Jurkat, Clone E6-1 (cell line): ENCODE measurements around the gene ATE1.
"Not testable (repeated sequence)": the region's sequence is repeated elsewhere in the genome, so short reads cannot be mapped to it uniquely, and the experiment has no call there.

Experiments used
- DNase-seq: peaks from one replicate; pipeline ENCODE4 v3.0.0-alpha.2; 2011; ENCODE audit warnings: low read depth, low spot score
- H3K4me3 ChIP-seq: 2 replicates; pipeline ENCODE4 v1.5.1; 2011; ENCODE audit warnings: mild to moderate bottlenecking, low read length, control low read depth, moderate library complexity

ATE1 gene

DNA sequence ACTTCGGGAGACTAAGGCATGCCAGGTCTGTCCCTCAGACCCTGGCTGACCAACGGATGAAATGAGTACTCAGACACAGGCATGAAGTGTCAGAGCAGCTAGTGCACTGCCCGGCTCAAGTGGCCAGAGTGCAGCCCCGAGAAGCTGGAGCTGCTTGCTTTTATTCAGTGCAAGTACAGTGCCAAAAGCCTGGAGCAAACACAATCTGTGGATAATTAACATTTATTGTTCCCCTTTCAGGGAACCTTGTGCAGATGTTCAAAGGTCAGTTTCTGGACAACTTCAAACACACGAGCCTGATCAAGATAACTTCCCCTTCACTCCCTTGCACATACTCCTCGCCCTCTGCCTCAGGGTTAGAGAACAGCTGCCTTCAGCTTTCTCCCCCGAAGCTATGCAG, 7.9 kb upstream of the ATE1 start:
- no peak overlapping the region for H3K4me3 ChIP-seq
- no peak for DNase-seq

DNA sequence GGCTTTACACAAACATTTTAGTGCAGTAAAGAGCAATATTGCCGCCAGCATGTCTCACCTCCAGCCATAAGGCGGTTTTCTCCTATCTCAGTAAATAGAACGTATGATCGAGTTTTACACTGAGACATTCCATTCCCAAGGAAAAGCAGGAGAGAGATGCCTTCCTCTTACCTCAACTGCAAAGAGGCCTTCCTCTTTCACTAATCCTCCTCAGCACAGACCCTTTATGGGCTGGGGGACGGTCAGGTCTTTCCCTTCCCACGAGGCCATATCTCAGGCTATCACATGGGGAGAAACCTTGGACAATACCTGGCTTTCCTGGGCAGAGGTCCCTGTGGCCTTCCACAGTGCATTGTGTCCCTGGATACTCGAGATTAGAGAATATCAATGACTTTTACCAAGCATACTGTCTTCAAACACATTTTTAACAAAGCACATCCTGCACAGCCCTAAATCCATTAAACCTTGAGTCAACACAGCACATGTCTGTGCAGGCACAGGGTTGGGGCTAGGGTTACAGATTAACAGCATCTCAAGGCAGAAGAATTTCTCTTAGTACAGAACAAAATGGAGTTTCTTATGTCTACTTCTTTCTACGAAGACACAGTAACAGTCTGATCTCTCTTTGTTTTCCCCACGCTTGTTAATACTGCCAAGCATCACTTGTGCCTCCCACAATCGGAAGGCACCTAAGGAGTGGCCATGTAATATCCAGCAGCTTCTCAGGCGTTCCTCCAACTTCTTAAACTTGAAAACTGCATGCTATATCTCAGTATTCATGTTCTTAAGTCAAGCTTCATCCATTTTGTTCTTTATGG, 2.6 kb upstream of the ATE1 start:
- not testable (repeated sequence) for DNase-seq

DNA sequence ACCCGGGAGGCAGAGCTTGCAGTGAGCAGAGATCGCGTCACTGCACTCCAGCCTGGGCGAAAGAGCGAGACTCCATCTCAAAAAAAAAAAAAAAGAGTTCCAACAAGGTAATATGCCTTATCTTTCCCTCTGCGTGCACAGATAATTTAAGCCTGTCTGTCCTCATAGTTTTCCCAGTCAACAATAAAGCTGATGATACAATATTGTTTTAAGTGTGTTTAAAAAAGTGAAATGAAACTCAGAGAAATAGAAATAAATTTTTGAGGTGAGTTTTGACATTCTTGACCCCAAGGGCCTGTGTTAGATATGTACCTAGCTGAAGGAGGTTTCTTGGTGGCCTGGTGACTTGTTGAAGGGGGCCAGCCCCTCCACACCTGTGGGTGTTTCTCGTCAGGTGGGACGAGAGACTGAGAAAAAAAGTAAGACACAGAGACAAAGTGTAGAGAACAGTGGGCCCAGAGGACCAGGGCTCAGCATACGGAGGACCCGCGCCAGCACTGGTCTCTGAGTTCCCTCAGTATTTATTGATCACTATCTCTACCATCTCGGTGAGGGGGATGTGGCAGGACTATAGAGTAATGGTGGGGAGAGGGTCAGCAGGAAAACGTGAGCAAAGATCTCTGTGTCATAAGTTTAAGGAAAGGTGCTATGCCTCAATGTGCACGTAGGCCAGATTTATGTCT, 1.9 kb upstream of the ATE1 start:
- not testable (repeated sequence) for DNase-seq, H3K4me3 ChIP-seq

More for the DNA sequence above, 2.6 kb upstream of the ATE1 start:
- not testable (repeated sequence) for H3K4me3 ChIP-seq

DNA sequence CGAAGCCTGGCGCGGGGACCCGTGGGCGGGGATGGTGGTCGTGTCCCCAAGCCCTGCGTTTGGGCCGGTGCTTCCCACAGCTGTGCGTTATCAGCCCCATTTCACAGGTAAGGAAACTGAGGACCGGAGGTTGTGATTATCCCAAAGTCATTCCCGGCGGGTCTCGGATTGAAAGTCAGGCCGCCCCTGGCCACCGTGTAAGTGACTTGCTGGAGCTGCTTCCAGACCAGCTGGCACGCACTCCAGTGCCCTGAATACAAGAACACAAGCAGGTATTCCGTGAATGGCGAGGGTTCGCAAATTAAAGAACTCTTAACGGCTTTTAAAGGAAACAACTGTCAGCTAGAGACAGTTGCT, 675 bp upstream of the ATE1 start:
- peak overlapping the region; percentile 87 for H3K4me3 ChIP-seq
- no peak for DNase-seq

DNA sequence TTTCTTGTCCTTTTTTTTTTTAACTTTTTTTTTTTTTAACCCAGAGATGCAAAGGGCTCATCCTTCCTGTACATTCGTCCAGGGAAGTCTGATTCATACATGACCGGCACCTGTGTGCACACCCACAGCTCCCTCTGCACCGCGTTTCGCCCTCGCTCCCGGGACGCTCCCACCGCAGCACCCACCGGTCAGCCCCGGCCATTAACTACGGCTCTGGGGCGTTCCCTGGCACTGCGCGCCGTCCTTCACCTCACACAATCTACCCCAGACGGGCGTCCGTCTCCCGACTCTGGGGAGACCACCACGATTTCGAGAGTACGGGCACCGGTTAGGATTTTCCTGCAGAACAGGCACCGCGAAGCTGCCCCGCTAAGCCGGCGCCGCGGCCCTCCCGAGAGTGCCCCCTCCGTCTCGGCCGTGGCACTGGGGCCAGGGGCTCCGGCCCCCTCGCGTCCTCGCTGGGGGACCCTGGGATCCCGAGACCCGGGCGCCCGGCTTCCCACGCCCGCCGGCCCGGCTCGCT, 452 bp downstream of the ATE1 start:
- no peak for DNase-seq

DNA sequence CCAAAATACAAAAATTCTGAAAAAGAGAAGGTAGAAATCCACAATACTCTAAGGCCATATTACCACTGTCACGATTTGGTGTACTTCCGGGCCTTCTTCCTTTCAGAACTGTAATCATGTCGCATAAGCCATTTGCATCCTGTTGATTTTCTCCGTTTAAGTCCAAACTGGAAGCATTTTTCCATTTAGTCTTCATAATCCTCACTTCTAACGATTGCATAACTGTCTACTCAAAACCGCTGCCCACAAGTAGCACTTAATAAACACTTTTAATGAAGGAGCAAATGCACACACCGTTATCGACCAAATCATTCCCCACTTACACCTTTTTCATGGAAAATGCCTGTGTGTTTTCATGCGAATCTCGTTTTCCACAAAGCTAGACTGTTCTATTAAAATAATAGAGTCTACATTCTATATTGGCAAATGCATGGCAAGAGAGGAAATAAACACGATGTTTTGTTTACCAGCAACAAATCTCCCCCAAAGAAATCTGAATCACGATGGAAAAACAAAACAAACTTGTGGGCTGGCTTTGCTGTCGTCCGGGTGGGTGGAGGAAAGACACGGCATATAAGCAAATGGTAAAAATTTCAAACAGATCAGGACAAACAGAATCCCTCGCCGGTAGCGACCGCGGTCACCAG, 1.0 kb downstream of the ATE1 start:
- no peak for DNase-seq
- peak overlapping the region; percentile 87 for H3K4me3 ChIP-seq

More for the DNA sequence above, 452 bp downstream of the ATE1 start:
- H3K4me3 ChIP-seq = peak overlapping the region; percentile 87

DNA sequence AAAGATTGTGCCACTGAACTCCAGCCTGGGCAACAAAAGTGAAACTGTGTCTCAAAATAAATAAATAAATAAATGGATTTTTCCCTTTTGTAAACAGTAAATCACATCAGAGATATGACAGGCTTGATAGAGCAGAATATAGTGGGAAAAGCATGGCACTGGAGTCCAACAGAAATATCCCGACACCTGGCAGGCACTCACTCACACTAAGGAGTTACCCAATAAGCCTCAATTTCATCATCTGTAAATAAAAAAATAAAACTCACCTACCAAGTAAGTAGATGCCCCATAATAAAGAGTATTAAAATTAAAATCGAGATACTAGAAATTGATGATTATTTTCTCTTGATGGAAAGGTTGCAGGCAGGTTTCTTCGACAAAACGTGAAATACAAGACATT, 1.7 kb downstream of the ATE1 start:
- no peak for DNase-seq
- H3K4me3 ChIP-seq = no peak overlapping the region

DNA sequence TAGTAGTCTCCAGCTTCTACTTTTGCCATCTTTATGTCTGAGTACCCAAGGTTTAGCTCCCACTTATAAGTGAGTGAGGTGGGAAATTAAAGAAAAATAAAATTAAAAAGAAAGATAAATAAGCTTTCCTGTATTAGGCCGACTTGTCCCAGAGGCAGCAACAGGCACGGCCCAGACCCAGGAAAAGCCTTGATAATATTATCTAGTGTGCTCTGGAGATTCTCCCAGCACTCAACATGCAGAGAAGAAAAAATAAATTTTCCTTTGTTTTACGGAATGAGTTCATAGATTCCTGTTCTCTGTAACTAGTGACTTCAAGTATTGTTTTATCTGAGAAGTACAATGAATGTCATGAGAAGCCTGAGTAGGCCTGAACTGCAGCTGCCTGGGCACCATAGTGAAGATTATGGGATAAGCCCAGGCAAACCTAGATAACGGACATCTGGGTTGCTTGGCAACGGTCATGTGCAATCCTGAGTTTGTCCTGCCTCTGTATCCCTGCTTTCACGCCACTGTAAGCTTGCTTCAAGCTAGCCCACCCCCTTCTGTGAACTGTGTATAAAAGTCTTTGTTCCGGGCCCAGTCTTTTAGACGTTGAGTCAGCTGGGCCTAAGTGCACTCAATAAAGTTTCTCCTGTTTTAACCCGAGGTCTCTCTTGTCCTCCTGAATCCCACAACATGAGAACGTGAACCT, 6.4 kb downstream of the ATE1 start:
- no peak for DNase-seq
- no peak overlapping the region for H3K4me3 ChIP-seq

DNA sequence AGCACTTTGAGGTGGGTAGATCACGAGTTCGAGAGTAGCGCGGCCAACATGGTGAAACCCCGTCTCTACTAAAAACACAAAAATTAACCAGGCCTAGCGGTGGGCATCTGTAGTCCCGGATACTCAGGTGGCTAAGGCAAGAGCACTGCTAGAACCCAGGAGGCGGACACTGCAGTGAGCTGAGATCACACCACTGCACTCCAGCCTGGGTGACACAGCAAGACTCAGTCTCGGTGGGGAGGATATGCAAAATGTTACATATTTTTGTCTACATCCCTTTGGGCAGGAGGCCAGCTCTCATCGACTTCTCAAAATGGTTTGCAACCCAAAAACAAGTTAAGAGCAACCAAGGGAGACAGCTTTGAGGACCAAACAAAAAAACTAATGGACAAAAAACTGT, 8.2 kb downstream of the ATE1 start:
- DNase-seq = no peak
- no peak overlapping the region for H3K4me3 ChIP-seq

DNA sequence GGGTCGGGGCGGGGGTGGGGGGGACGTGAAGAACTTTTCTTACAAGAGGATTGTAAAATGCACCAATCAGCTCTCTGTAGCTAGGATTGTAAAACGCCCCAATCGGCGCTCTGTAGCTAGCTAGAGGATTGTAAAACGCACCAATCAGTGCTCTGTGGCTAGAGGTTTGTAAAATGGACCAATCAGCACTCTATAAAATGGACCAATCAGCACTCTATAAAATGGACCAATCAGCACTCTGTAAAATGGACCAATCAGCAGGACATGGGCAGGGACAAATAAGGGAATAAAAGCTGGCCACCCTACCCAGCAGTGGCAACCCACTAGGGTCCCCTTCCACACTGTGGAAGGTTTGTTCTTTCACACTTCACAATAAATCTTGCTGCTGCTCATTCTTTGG, 9.0 kb downstream of the ATE1 start:
- not testable (repeated sequence) for H3K4me3 ChIP-seq

DNA sequence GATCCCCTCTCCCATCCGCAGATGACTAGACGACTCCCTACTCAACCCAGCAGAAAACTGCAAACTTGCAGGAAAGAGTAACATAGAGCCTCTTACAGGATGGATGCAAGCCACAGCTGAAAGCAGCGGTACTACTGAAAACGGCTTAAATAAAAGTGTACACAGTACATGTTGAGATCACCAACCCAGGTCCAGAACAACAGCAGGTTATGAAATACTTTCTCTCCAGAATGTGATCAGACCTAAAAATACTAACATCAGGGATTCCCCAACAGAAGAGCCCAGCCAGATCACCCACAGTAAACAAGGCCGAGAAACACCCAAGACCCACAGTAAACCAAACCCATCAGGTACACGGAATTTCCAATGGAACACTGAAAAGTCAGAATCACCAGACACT, 13.2 kb downstream of the ATE1 start:
- no peak for DNase-seq
- H3K4me3 ChIP-seq = no peak overlapping the region

More for the DNA sequence above, 9.0 kb downstream of the ATE1 start:
- not testable (repeated sequence) for DNase-seq

DNA sequence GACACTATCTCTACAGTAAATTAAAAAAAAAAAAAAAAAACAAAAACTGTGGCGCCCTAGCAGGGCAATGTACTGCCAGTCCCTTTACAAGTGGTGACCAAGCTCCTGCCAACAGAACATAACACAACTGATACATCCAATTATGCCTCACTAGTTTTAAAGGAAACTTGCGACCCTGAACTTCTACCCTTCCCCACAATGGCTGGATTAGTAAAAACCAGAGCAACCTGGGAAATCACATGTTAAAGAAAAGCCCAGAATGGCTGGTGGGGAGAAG, 16.5 kb downstream of the ATE1 start:
- H3K4me3 ChIP-seq = no peak overlapping the region
- DNase-seq = no peak

DNA sequence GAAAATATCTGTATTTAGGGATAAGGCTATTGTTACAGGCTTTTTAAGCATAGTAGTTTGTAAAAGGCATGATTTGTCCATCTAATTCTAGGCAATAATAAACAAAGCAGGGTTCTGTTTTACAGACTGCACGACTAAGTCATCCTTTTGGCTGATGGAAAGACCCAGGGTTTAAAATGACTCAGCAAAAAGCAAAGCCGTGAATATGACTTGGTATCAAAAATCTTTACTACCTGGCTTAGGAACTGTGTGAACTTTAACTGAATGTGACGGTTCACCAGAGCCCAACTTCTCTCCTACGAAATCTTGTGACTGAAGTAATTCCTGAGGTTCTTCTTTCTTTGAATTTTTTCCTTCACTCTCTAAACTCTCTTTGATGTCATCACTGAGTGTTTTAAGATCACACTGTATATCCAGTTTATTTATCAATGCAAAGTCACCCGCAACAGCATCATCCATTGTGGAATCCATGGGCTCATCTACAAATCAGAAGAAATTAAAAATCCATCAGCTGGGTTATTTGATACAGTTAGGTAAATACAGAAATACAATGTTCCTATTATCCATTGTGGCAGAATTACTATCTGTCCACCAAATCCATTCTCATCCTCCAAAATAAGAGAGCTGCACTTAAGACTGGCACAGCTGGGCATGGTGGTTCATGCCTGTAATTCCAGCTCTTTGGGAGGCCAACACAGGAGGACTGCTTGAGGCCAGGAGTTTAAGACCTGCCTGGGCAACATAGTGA, 17.0 kb downstream of the ATE1 start:
- DNase-seq = no peak
- H3K4me3 ChIP-seq = no peak overlapping the region

DNA sequence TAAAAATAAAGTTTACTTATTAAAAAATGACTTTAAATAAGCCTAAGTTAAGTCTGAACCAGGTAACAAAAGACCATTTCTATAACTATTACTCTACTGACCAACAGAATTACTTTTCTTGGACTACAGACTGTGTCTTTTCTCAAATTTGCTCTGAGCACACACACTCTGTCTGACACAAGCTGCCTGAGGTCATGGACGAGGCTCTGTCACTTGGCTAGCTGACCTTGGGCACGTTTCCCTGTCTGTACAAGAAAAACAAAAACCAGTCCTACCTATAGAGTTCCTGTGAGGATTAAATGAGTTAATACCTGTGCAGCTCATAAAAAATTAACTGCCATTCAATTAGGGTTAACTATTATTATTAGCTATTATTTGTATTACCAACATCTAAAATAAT, 22.9 kb downstream of the ATE1 start:
- DNase-seq = no peak
- no peak overlapping the region for H3K4me3 ChIP-seq

DNA sequence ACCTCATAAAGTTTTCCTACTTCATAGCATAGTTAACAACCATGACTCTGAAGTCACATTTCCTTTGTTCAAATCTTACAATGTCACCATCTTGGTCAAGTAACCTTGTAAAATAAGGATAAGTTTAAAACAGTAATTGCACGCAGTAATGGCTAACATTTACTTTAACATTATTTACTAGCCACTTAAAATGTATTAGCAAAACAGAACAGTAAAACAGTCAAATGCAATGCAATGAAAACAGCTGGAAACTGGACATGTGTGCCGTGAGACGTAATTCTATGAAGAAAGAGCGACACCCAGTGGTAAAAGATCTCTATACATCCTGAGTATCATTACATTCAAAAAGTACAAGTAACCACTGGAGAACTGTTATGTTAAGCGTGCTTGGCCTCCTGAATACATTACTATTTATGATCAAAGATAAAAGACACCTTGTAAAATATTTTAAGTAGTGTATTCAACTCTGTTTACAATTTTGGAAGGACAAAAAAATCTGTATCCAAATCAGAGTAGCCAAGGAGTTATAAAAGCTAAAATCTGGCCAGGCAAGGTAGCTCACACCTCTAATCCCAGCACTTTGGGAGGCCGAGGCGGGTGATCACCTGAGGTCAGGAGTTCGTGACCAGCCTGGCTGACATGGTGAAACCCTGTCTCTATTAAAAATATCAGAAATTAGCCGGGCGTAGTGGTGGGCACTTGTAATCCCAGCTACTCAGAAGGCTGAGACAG, 27.2 kb downstream of the ATE1 start:
- no peak overlapping the region for H3K4me3 ChIP-seq
- DNase-seq = peak; percentile 48

DNA sequence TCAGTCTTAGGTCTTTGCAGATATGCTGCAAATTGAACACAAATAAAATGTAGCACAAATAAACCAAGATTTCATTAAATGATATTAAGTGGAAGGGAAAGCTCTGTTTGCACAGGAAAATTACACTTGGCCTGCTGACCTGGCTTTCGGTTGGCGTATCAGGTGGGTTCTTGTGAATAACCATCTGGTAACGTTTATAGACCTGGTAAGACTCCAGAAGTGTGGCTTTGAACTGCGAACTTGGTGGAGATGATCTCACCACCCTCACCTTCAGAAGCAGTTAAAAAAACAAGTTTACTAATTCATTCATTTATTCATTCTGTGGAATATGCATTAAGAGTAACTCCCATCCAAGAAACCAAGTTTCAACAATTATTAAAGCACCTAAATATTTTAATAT, 28.1 kb downstream of the ATE1 start:
- no peak for DNase-seq
- H3K4me3 ChIP-seq = no peak overlapping the region

DNA sequence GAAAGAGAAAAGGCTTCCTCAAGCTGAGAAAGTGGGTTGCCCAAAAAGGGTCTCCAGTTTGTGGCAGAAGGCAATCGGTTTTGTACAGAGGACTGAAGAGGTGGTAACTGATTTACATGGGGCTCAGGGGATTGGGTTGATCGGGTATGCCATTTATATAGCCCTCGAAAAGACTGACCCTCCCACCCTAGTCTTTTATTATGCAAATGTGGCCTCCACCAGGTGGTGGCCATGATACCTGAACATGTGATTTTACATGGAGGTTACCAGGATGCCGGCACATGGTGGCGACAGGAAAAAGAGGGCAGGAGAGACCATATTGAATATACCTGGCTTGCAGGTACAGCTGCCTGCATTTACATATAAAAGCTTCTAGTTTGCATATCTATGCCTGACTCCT, 36.7 kb downstream of the ATE1 start:
- no peak for DNase-seq
- H3K4me3 ChIP-seq = no peak overlapping the region

DNA sequence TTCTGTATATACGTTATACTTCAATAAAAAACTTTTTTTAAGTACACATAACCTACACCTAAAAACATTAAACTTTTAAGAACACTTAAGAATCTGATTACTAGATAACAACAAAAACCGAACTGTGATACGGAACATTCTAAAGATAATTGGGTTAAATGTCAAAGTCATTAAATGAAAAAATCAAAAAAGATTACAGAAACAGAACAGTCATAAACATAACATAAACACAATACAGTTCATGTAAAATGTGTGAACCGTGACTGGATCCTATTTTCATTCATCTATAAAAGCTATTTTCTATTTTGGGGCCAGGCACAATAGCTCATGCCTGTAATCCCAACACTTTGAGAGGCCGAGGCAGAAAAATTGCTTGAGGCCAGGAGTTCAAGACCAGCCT, 38.6 kb downstream of the ATE1 start:
- no peak for DNase-seq

More for the DNA sequence above, 38.6 kb downstream of the ATE1 start:
- no peak overlapping the region for H3K4me3 ChIP-seq
